Measurements from ENCODE around the gene KDM4C. TPM values are rescaled to one million over a fixed set of nuclear protein-coding genes. Genes with fewer than 3 reads are reported as not detected.
"Not testable (repeated sequence)": the region's sequence is repeated elsewhere in the genome, so short reads cannot be mapped to it uniquely, and the experiment has no call there.

The KDM4C gene
- total RNA-seq, 4 donors from 2014 or later: 75.0 to 95.9 (median 88.9) TPM

DNA sequence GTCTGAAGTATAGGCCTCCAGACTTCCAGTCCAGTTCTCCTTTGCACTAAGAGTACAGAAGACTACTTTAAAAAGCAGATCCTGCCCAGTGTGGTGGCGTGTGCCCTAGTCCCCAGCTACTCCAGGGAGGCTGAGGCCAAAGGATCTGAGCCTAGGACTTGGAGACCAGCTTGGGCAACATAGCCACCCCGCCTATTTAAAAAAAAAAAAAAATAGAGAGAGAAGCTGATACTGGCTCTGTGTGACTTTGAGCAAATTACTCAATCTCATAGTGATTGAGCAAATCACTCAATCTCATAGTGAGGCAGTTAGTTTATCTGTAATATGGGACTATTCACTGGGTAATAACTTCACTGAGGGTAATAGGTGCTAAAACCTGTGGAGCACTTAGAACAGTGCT lies 43.6 kb upstream of the KDM4C start:
- H3K9me3 ChIP-seq: no peaks in the 10 kb centered on the region
- intact Hi-C loops (cut with DNase I; ENCODE audit: low total_unique reads): no loop called here
- H3K36me3 ChIP-seq: no peaks in the 10 kb centered on the region
- in situ Hi-C loops (cut with MboI; ENCODE audit: low pct_ligation_motif_present in 1 of 4, low pct_unique_long_range_greater_than_20kb in 1 of 4, low sequenced_read_pairs in 3 of 4): no loop called here
- no peaks in the 10 kb centered on the region for H3K27me3 ChIP-seq
- no peak overlapping the region for H3K4me3 ChIP-seq
- TF ChIP-seq, protein P1, sequence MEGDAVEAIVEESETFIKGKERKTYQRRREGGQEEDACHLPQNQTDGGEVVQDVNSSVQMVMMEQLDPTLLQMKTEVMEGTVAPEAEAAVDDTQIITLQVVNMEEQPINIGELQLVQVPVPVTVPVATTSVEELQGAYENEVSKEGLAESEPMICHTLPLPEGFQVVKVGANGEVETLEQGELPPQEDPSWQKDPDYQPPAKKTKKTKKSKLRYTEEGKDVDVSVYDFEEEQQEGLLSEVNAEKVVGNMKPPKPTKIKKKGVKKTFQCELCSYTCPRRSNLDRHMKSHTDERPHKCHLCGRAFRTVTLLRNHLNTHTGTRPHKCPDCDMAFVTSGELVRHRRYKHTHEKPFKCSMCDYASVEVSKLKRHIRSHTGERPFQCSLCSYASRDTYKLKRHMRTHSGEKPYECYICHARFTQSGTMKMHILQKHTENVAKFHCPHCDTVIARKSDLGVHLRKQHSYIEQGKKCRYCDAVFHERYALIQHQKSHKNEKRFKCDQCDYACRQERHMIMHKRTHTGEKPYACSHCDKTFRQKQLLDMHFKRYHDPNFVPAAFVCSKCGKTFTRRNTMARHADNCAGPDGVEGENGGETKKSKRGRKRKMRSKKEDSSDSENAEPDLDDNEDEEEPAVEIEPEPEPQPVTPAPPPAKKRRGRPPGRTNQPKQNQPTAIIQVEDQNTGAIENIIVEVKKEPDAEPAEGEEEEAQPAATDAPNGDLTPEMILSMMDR (IDR thresholded peaks at IDR 0.05): no peak
- TF ChIP-seq POLR2A (IDR thresholded peaks at IDR 0.05) (no peak), POLR2AphosphoS5 (IDR thresholded peaks at IDR 0.05) (no peak), EP300 (IDR thresholded peaks at IDR 0.05; ENCODE audit: low read depth) (no peak)
- no peak overlapping the region for H3K27ac ChIP-seq
- no peak for DNase-seq
- peaks cover 0 to 12% (median 9%) of the 10 kb centered on the region in 4 donors for H3K4me1 ChIP-seq
- WGBS, 2 donors (ENCODE audit: low coverage in 1 of 2): 83 to 92% methylated on average over 2 of the region's 2 CpGs

DNA sequence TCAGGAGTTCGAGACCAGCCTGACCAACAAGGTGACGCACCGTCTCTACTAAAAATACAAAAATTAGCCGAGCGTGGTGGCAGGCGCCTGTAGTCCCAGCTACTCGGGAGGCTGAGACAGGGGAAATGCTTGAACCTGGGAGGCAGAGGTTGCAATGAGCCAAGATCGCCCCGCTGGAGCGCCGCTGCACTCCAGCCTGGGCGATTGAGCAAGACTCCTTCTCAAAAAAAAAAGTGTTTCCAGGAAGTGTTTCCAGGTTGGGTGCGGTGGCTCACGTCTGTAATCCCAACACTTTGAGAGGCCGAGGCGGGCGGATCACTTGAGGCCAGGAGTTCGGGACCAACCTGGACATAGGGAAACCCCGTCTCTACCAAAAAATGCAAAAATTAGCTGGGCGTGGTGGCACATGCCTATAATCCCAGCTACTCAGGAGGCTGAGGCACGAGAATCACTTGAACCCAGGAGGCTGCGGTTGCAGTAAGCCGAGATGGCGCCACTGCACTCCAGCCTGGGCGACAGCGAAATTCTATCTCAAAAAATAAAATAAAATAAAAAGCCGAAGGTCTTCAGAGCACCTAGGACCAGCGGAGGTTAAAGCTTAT lies 42.5 kb upstream of the KDM4C start:
- peak overlapping the region; percentile 45 to 90 (median 76) for H3K27ac ChIP-seq
- H3K9me3 ChIP-seq; in situ Hi-C loops (cut with MboI; ENCODE audit: low pct_ligation_motif_present in 1 of 4, low pct_unique_long_range_greater_than_20kb in 1 of 4, low sequenced_read_pairs in 3 of 4); intact Hi-C loops (cut with DNase I; ENCODE audit: low total_unique reads); H3K36me3 ChIP-seq; H3K27me3 ChIP-seq: not testable (repeated sequence)
- peak; percentile 24 for DNase-seq
- 73 to 82% methylated on average over 6 to 28 of the region's 28 CpGs for WGBS, 2 donors (ENCODE audit: low coverage in 1 of 2)
- H3K4me1 ChIP-seq: peaks cover 0 to 12% (median 9%) of the 10 kb centered on the region in 4 donors
- H3K4me3 ChIP-seq: peak overlapping the region in 3 of 4 donors; percentile 29 to 57 (median 41)

DNA sequence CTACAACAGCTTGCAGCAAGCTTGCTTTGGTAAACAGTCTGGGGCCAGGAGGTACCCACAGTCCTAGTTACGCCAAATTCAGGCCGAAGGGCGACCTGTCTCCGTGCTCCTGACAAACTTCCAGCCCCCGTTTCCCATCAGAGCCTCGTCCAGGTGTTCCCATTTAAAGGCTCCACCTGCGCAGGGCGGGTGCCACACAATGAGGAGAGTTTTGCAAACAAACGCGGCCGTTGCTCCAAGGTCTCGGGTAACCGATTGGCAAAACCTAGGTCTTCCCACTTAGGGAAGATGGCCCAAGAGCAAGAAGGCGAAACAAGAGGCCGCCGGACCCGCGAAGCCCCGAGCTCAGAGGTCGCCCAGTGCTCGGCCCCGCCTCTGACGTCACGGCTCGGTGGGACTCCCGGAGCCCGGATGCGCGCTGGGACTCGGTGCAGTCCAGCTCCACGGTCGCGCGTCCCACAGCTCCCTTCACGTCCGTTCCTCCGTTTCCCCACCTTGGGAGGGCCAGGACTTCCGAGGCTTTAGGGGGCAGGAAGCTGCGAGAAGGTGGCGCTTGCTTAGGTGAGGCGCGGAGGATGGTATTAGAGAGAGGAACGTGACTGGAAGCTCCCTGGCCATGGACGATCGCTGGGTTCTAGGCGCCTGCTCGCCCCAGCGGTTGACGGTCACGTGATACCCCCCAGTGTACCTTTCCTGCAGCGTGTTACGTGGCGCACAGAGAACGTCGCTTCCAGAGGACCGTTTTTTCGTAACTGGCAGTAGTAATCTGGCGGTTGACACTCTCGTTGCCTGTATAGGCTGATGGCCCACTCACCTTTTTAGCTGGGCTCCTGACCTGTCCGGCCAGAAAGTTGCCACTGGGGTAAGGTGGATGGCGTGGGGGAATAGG lies 41.8 kb upstream of the KDM4C start:
- in situ Hi-C loops (cut with MboI; ENCODE audit: low pct_ligation_motif_present in 1 of 4, low pct_unique_long_range_greater_than_20kb in 1 of 4, low sequenced_read_pairs in 3 of 4): no loop called here
- WGBS, 2 donors (ENCODE audit: low coverage in 1 of 2): 38% methylated on average over 61 of the region's 61 CpGs; no CpG with 5 or more reads in 1 of the 2 donors

DNA sequence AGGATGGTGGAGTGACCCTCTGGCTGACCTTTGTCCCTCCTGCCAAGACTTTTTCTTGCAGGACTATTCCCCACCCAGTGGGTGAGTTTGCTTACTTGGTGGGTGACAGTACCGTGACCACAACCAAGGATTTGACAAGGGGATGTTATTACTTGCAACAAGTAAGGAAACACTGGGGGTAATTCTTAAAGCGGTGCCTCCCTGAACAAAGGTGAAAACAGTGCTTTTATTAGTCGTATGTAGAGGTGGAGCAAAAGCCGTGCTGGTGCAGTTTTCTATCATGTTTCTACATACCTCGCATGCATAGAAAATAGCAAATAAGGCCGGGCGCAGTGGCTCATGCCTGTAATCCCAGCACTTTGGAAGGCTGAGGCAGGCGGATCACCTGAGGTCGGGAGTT lies 41.0 kb upstream of the KDM4C start:
- in situ Hi-C loops (cut with MboI; ENCODE audit: low pct_ligation_motif_present in 1 of 4, low pct_unique_long_range_greater_than_20kb in 1 of 4, low sequenced_read_pairs in 3 of 4): no loop called here
- H3K27ac ChIP-seq: peak overlapping the region; percentile 45 to 90 (median 76)
- H3K36me3 ChIP-seq: no peaks in the 10 kb centered on the region
- H3K4me3 ChIP-seq: peak overlapping the region in 3 of 4 donors; percentile 29 to 57 (median 41)
- H3K27me3 ChIP-seq: no peaks in the 10 kb centered on the region
- intact Hi-C loops (cut with DNase I; ENCODE audit: low total_unique reads): no loop called here
- peaks cover 0 to 12% (median 9%) of the 10 kb centered on the region in 4 donors for H3K4me1 ChIP-seq
- DNase-seq: no peak
- no peaks in the 10 kb centered on the region for H3K9me3 ChIP-seq
- 68 to 77% methylated on average over 5 to 9 of the region's 9 CpGs for WGBS, 2 donors (ENCODE audit: low coverage in 1 of 2)
- TF ChIP-seq, protein P1 (IDR thresholded peaks at IDR 0.05): no peak
- no peak for TF ChIP-seq EP300 (IDR thresholded peaks at IDR 0.05; ENCODE audit: low read depth)
- TF ChIP-seq POLR2A (IDR thresholded peaks at IDR 0.05): no peak
- no peak for TF ChIP-seq POLR2AphosphoS5 (IDR thresholded peaks at IDR 0.05)

More for the DNA sequence above, 41.8 kb upstream of the KDM4C start:
- Histone ChIP-seq H3K4me3 (peak overlapping the region; percentile 4 to 57 (median 35)), H3K36me3 (no peaks in the 10 kb centered on the region), H3K9me3 (no peaks in the 10 kb centered on the region), H3K27me3 (no peaks in the 10 kb centered on the region), H3K27ac (peak overlapping the region; percentile 45 to 90 (median 76)), H3K4me1 (peaks cover 0 to 12% (median 9%) of the 10 kb centered on the region in 4 donors)
- peak; percentile 85 for DNase-seq
- intact Hi-C loops (cut with DNase I; ENCODE audit: low total_unique reads): no loop called here
- TF ChIP-seq POLR2AphosphoS5 (IDR thresholded peaks at IDR 0.05): peak; percentile 52 to 84 (median 81)
- no peak for TF ChIP-seq EP300 (IDR thresholded peaks at IDR 0.05; ENCODE audit: low read depth)
- TF ChIP-seq POLR2A (IDR thresholded peaks at IDR 0.05): peak; percentile 80
- TF ChIP-seq, protein P1 (IDR thresholded peaks at IDR 0.05): no peak
